NCI-H526 (cell line): ENCODE results near the gene DLG2.

Experiments used
- DNase-seq, 2 experiments: peaks; one replicate each; lab custom pipeline; 2025; lab: John Stamatoyannopoulos, UW

The DLG2 gene

DNA sequence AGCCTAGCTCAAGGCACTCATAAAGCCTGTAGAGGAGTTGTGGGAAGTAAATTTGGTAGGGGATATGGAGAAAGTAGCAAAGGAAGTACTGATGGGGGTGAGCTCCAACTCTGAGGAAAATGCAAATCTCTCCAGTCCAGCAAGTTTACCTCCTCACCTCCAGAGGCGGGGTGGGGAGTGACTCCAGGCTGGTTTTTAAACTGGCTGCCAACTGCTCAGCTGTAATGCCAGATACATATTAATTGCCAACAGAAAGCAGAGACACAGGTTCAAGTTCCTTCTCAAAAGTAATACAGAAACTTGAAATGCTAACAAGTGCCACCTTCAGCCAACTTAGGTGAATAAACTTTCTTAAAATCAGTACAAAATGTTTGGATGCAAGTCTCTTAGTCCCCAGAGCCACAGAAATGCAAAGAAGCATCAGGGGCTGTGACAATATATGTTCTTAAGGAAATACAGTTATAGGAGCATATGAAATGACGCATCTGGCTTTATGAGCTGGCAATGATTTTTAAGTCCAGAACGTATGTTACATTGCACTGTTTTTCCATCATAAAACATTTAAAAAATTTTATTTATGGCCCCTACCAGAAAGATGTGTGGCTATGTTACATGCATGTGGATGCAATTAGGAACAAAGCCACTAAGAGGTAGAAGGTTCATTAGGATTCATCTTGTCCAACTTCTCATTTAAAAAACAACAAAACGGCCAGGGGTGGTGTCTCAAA is 1904.6 kb downstream of the DLG2 start:
- peak; percentile 33 to 80 for DNase-seq

DNA sequence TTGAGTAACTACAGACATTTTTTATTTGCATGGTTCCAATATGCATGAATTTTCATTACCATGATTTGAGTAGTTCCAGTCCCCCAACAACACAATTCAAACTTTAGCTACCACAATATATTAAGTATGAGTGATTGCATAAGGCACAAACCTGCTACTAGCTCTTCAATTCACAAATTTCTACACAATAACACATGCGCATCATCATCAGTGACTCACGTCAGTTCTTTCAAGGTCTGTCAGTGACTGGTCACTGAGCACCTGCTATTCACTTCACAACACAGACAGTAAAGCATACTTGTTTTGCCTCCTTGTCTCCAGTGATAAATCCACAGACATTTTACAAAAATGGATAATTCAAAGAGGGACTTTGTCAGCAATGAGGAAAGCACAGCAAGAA is 1905.9 kb downstream of the DLG2 start:
- peak; percentile 35 to 48 for DNase-seq

DNA sequence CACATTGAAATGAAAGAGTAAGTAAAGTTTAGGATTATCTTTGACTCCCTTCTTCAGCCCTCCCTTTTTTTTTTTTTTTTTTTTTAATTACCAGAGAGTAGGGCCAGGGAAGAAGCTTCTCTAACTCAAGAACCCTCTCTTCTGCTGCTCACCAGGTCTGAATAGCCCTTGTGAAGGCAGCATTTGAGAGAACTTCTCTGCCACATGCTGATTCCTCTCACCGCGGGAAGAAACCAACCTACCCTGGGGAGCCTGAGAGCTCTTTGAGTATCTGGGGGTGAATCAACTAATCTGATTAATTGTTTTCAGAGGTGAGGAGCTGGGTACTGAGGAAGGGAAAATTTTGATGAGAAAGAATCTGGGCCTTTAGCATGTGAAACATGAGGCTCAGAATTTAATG is 1906.5 kb downstream of the DLG2 start:
- no peak for DNase-seq

DNA sequence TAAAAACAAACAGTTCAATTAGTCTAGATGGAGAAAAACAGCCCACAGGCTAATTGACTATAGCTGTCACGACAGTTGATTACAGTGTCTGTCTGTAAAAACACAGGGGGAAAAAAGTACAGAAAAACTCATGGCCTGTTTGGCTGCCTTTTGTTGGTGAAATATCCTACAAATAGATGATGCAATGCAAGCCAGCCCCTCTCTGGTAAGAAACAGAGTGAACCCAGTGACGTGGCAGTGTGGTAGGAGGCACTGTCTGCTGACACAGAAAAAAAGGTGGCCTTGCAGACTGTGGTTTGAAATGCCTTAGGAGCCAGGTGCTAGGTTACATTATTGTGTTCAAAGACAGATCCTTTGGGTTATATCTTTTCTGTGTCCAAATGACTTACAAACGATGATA is 1909.6 kb downstream of the DLG2 start:
- DNase-seq = no peak

DNA sequence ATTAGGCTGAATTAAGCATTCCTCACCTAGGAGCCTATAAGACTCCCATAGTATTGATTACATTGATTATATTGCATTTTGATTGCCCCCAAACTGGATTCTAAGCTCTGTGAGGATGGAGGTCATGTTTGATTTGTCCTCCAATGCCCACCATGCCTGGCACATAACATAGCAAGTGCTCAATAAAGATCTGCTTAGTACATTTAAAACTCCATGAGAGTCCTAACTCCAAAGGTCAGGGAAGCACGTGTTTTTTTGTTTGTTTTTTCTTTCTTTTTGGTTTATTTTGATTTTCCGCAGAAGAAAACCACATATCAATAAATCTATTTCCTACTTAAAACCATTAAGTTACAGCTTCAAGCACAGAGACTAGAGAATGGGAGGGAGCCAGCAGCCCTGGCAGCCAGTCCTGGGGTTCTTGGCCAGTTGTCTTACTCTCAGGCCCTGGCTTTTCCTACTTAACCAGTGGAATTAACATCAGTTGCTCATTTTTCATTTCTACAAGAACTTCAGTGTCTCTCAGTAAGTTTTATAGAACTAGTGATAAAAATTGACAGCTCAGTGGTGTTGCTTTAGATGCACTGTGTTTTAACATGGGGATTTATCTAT is 1911.1 kb downstream of the DLG2 start:
- no peak for DNase-seq

DNA sequence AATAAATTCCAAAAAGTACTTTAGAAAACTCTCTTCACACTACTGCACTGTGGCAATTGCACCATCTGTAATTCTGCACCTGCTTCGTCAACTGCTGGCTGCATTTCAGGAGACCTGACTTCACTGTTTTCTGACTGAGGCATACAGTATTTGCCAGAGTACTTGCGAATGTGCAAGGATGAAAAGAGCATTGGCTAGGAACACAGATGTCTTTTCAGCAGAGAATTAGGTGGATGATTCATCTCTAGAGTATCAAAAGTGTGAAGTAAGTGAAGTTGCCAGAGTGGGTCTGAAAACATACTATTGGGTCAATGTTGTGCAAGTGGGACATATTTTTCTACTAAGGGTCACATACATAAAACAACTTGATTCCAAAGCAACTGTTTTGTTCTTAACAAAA is 1913.4 kb downstream of the DLG2 start:
- DNase-seq = no peak

DNA sequence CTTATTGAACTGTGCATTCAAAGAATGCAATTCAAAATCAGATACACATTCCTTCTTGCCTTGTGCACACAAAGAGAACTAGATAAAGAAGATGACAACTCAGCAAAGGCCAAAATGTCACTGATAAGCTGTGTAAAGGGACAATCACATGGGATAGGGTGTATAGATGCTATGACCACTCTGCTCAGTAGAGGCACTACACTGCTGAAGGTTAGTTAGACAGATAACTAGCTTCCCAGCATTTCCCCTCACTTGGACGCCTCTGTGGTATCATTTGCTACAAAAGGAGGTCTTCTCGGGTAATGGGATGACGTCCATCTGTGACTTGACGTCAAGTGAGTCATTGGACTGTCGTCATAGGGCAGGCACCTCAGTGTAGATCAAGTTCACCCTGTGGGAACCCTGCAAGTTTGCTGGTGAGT is 1916.0 kb downstream of the DLG2 start:
- DNase-seq = no peak

DNA sequence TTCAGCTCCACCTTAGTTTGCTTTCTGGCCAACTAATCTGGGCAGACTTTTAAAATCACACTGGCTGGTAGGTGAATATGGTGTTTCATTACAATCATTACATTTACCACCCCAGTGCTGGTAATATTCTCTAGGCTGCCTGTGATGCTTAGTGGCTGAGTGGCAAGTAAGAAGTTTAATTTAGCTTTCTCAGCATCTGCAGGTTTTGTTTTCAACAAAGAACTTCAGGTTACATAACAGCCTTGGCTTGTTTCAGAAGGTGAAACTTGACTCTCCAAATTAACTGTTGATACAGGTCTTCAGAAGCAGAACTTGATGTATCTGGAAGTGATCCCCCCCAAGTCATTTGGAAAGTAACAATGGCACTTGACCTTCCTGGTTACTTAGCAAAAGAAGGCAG is 1917.7 kb downstream of the DLG2 start:
- DNase-seq = no peak

DNA sequence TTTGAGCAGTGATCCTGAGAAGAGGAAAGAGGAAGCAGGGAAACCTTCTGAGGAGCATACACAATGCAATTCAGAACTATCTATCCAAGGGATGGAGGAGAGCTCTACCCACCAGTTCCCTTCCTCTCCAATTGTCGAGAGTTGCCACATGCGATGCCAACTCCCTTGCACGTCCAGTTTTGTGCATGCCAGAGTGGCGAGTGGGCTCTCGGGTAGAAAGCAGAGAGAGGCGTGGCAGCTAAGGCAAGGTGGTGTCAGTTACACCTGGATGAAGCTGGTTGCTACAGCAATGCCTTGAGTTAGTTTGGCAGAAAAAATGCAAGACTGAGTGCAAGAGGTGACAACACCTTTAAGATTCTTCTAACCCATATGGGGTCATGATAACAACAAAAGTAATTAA is 1920.6 kb downstream of the DLG2 start:
- no peak for DNase-seq

DNA sequence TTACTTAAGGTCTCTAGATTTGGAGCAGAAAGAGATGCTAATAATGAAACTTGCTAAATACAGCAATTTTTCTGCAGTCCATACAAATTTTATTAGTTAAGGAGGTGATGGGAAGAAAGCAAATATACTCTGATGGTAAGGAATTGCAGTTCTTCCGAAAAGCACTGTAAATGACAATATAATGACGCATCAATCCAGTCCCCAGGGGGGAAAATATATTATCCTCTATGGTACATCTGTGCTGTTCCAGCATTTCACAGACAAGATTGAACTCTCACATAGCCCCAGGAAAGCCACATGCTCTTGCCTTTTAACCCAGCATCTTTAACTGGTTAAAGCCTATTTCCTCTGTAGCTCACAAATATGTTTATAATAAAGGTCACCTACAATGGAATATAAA is 1924.3 kb downstream of the DLG2 start:
- no peak for DNase-seq

DNA sequence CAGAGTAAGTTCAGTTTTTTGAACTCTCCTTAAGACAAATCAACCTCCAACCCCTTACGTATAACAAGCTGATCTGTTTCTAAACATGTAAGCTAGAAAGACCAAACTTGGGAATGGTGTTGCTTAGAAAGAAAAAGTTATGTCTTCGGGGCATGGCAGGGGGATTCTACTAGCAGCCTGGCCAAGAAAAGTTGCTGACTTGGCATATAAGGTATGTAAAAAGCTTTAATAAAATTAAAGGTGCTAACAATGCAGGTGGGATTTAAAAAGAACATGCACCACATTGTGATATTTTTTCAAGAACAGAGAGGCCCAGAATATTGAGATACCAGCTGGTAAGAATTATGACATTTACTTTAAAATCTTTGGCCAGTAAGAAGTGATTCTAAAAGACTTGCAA is 1929.6 kb downstream of the DLG2 start:
- no peak for DNase-seq

DNA sequence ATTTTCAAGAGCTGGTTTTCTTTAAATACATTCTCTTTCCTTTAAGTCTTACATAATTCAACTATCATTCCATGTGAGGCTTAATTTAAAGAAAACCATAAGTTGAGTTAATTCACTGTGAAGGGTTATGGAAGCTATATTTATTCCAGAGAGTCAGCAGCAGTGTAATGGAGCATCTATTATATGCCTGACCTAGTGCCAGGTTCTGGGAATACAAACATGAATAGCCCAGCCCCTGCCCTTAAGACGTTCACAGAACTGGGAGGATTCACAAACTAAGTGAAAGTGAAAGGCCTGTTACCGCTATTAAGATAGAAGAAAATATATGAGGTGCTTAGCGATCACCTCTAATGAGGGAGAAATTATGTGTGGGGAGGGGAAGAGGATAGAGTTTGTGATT is 1932.1 kb downstream of the DLG2 start:
- DNase-seq = no peak

DNA sequence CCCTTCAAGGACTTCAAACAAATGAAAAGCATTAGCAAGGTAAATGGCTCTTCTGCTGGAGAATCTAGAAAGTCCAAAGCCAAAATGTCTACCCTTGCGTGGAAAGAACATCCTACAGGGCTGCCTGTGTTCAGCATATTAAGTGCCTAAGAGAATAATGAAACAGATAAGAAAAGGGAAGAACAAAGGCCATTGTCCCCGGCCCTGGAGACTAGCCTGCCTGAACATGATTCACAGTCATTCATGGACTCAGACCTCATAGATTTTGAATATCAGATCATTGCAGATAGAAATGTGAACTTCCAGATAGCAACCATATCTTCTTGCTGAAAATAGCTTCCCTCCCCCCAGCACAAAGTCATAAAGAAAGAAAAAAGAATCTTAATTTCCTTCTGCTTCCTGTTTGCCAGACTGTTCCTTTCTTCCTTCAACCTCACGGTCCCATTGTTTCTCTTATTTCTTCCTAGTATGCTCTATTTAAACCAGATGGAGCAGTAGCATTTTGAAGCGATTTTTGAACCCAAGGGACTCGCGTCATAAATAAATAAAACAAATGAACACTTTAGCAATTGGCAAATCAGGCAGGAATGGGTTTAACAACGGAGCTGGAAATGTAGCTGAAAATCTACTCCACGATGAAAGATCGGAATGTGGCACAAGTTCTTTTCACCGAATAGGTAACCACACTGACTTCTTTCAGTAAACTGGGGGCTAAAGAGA is 1932.8 kb downstream of the DLG2 start:
- DNase-seq = peak; percentile 62 to 66

DNA sequence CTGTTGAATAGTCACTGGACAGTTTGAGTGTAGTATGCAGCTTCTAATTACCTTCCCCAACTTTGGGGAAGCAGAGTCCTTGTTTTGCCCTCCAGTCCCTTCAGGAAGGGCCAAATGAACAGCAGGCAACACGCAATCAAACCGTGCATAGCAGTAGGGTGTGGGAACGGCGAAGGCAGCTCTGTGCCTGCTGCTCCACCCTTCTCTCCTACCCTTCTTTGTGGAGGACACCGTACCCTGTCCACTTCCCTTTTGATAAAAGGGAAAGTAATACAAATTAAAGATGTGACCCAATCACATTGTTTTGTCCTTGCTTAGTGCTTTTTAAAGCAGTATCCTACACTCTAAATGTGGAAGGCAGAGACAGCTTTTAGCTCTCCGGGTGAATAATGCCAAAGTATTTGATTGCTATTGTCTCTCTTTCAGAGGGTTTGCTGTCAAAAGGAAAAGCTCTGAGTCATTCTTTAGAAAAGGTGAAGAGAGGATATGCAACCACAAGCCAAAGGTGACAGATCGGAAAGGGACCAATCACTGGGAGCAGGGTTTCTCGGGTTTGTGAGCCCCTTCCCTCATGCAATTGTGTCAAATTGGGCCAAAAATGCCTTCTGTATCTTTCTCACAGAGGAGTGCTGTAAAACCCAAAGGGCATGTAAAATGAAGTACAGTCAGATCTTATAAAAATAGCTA is 1933.7 kb downstream of the DLG2 start:
- no peak for DNase-seq

DNA sequence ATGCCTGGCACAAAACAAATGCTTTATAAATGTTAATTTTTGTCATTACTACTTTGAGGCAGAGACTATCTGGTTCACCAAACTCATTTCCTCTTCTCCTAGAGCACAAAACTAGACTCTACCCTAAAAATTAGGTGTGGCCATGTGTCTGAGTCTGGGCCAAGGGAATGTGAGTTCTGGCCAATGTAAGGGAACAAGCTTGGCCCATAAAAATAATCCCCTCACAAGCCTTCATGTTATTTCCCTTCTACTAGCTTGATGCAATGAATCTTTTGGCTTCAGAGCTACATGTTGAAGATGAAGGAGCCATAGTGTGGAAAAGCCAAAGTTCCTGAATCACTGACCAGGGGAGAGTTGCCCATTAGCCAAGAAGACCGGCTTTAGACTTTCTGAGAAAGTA is 1934.5 kb downstream of the DLG2 start:
- DNase-seq = no peak

DNA sequence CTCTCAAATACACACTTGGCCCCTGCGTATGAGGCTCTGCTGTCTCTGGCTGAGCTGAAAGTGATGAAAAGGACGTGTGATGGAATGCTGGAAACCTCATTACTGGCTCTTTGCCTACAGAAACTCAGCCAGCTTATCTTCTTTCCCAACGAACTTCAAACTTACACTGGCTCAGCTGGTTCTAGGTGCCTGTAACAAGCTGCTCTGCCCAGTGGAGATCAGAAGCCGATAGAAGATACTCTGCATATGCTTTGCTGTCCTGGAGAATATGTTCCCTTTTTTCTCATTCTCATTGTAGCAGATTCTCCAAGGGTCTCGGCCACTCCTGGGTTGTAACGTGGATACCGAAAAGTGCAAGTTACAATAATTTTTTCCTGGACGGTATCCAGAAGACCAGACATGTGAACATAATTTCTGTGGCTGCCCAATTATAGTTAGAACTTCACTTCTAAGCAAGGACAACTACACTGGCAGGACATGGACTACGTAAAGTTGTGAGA is 1935.6 kb downstream of the DLG2 start:
- DNase-seq = no peak

DNA sequence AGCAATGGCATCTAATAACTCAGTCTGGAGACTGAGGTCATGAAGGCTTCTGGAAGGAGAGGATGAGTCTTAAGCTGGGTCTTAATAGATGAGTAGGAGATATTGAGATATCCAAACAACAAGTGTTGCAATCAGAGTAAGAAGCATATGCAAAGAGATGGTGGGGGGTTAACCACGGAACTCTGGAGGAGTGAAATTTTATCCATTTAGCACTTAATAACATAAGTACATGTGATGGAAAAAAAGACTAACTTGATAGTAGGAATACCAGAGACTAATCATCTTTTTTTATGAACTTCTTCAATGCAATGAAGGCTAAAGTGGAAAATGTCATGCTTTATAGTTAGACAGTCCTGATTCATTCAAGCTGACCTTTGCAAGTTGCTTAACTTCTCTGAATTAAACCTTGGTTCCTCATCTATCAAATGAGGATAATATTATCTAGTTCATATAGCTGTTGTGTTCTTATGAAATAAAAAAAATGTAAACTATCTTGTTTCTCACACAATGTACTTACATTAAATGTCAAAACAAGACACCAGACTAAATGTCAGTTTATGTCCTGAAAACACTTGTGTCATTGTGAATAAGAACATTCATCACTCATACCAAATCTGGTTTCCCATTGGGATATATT is 1937.9 kb downstream of the DLG2 start:
- DNase-seq = no peak

DNA sequence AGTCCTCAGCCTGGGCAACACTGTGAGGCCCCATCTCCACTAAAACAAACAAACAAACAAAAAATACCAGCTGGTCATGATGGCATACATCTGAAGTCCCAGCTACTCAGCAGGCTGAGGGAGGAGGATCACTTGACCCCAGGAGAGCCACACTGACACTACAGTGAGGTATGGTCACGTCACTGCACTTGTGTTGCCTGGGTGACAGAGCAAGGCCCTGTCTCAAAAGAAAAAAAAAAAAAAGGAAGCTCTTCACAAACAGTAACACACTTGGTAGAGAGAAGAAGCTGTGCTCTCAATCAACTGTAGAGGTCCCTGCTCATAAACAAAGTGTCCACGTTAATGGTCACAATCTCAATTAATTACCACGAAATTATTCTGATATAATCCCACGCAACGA is 1939.4 kb downstream of the DLG2 start:
- DNase-seq = no peak

DNA sequence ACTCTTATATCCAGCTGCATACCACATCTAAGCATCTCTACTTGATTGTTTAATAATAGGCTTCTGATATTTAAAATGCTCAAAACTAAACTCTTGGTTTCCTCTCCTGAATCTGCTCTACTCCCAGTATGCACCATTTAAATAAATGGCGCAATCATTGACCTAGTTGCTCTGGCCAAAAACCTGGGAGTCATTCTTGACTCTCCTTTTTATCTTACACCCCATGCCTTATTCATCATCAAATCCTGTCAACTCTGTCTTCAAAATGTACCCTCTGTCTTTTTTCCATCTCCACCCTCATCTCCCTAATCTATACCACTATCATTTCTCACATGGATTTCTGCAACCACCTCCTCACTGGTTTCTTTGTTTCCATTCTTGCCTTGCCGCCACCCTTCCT is 1941.4 kb downstream of the DLG2 start:
- no peak for DNase-seq

DNA sequence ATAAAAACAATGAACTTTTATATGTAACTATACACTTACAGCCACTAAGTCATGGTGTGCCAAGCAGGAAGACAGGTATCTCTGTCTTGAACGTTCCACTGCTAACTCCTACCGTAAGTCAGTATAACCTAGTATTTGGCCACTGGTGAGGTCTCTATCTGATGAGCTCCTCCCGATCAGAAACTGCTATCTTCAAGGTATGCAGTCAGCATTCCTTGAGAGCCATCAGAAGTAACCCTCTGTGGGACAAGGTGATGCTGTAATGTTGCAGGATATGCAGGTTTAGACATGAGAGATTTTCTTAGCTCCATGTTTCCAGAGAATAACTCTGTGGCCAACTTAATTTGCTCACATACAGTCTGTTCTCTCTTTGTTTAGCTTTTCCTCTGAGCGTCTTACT is 1943.1 kb downstream of the DLG2 start:
- no peak for DNase-seq

DNA sequence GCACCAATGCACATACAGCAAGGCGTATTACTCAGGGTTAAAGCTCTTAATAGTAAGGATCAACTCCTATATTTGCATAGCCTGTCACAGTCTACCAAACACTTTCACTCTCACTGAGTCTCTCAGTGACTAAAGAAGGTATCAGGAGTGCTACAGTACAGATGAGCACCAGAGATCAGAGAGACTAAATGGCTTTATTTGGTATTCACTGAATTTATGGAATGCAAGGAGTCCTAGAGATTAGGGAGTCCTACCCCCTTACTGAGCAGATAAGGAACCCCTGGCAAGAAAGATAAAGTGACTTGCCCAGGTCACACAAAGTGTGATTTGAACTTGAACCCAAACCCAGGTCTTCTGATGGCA is 1944.6 kb downstream of the DLG2 start:
- peak; percentile 95 to 97 for DNase-seq
